HepG2 (cell line): Measurements from ENCODE around the gene PLD2. TPM values are rescaled to one million over a fixed set of nuclear protein-coding genes. Genes with fewer than 3 reads are reported as not detected.

Experiments used
- ATAC-seq: fragments of 200-7000 bp; cut with Tn5 transposase; 3 replicates; pipeline ENCODE4 v1.9.1; 2020; ENCODE audit warnings: mild to moderate bottlenecking, moderate library complexity
- BruUV-seq: library from RNA; stranded (reverse); fragments of 400-500 nt; replicated peaks from 2 replicates; lab custom pipeline; 2021; lab: Mats Ljungman, UMichigan
- CTCF ChIA-PET: fragments of 300-600 bp; formaldehyde crosslinking; extraction: SDS; loops from one replicate; lab custom pipeline; 2021; ENCODE audit warnings: low total read pairs, inconsistent platforms, low intra/inter-chr PET ratio; lab: Yijun Ruan, JAX
- POLR2A ChIA-PET: fragments of 350-600 bp; sonication (Branson Sonifier 250); formaldehyde crosslinking; loops from one replicate; lab custom pipeline; 2020; ENCODE audit warnings: antibody characterized with exemption, inconsistent platforms; lab: Yijun Ruan, JAX
- DNase-seq: peaks from one replicate; pipeline ENCODE4 v3.0.0-alpha.2; 2015; ENCODE audit warnings: low spot score
- FAIRE-seq: peaks from 3 replicates; lab custom pipeline; 2011; peaks lifted over from hg19 to GRCh38; lab: Jason Lieb, UNC
- H2AFZ ChIP-seq: one replicate; pipeline ENCODE4 v1.6.1; 2011; ENCODE audit warnings: low read length, inconsistent platforms
- H3K27ac ChIP-seq: fragments of 300-600 bp; 3 replicates; pipeline ENCODE4 v1.8.0; 2011; ENCODE audit warnings: mixed run types, mild to moderate bottlenecking, mixed read lengths, low read length, inconsistent platforms; ENCODE audit not compliant: insufficient read depth; ENCODE audit errors: extremely low read length
- H3K27me3 ChIP-seq, 2 experiments: fragments of 200-600 bp in 1 of 2; 2 replicates in 1 of 2; 3 replicates in 1 of 2; pipeline versions ENCODE4 v1.6.0 to v1.8.0; 2011; ENCODE audit warnings: low read length in 2 of 2, mild to moderate bottlenecking in 2 of 2, moderate library complexity in 2 of 2, inconsistent platforms in 1 of 2; ENCODE audit not compliant: insufficient read depth in 2 of 2, control insufficient read depth in 1 of 2
- H3K36me3 ChIP-seq, 2 experiments: fragments of 200-600 bp in 1 of 2; replicated peaks in 1 of 2; 2 replicates in 1 of 2; 3 replicates in 1 of 2; pipeline versions ENCODE4 v1.5.1 to v1.8.0; 2011; ENCODE audit warnings: low read length in 2 of 2, inconsistent platforms in 1 of 2; ENCODE audit not compliant: insufficient read depth in 2 of 2, control insufficient read depth in 1 of 2
- H3K4me1 ChIP-seq: 2 replicates; pipeline ENCODE4 v1.5.1; 2012; ENCODE audit warnings: low read length, inconsistent platforms; ENCODE audit not compliant: insufficient read depth
- H3K4me2 ChIP-seq: 2 replicates; pipeline ENCODE4 v1.6.0; 2011; ENCODE audit warnings: low read depth, low read length, inconsistent platforms
- H3K4me3 ChIP-seq, 3 experiments: fragments of 200-600 bp in 1 of 3; sonication (generic), shearing (Covaris generic) in 1 of 3; replicated peaks in 1 of 3; 2 replicates each; pipeline ENCODE4 v1.5.1; 2011 to 2016; ENCODE audit warnings: low read length in 3 of 3, inconsistent platforms in 2 of 3, low read depth in 2 of 3, mild to moderate bottlenecking in 2 of 3, control low read depth in 1 of 3, mixed read lengths in 1 of 3; ENCODE audit not compliant: insufficient read depth in 1 of 3
- H3K79me2 ChIP-seq: one replicate; pipeline ENCODE4 v1.6.1; 2011; ENCODE audit warnings: low read length, inconsistent platforms; ENCODE audit not compliant: insufficient read depth
- H3K9ac ChIP-seq: 2 replicates; pipeline ENCODE4 v1.6.0; 2011; ENCODE audit warnings: mild to moderate bottlenecking, low read depth, low read length, inconsistent platforms; ENCODE audit not compliant: insufficient read depth
- H3K9me3 ChIP-seq: 2 replicates; pipeline ENCODE4 v1.5.1; 2012; ENCODE audit warnings: mild to moderate bottlenecking, low read length
- H4K20me1 ChIP-seq: 2 replicates; pipeline ENCODE4 v1.6.0; 2011; ENCODE audit warnings: inconsistent platforms, mild to moderate bottlenecking, low read length, moderate library complexity; ENCODE audit not compliant: insufficient read depth
- ZC3H13 ChIP-seq: sonication (generic); formaldehyde crosslinking; IDR thresholded peaks from 2 replicates; pipeline ENCODE4 v1.8.1; 2023; ENCODE audit warnings: mild to moderate bottlenecking, missing genetic modification reagents, moderate library complexity
- ZKSCAN1 ChIP-seq: fragments of 150-350 bp; IDR thresholded peaks from 2 replicates; pipeline ENCODE4 v1.6.1; 2014; ENCODE audit warnings: low read length
- ZNF629 ChIP-seq: sonication (generic); formaldehyde crosslinking; conservative IDR thresholded peaks from 2 replicates; pipeline ENCODE4 v1.5.0; 2020; ENCODE audit warnings: missing genetic modification reagents
- ZNF839 ChIP-seq: sonication (generic); formaldehyde crosslinking; IDR thresholded peaks from 2 replicates; pipeline ENCODE4 v1.4.0; 2020; ENCODE audit warnings: missing genetic modification reagents, mild to moderate bottlenecking, borderline replicate concordance
- WGBS: methylation state at CpG from one replicate; pipeline ENCODE4 v1.1.6; 2017; ENCODE audit warnings: low lambda C conversion rate; 5-methylcytosine and 5-hydroxymethylcytosine counted together
- in situ Hi-C: cut with HindIII; loops from 2 replicates; pipeline ENCODE4 v1.10.0; 2017; ENCODE audit warnings: low pct_unique_long_range_greater_than_20kb; ENCODE audit not compliant: extremely low pct_ligation_motif_present
- intact Hi-C: fragments of 100-400 bp; cut with micrococcal nuclease; formaldehyde crosslinking; loops from one replicate; pipeline ENCODE4 v1.10.0; 2022; ENCODE audit not compliant: unreplicated experiment
- polyA plus RNA-seq, 8 experiments: library from polyadenylated mRNA; depleted of rRNA in 3 of 8; stranded (reverse) in 7 of 8; unstranded in 1 of 8; fragments of >200 nt; fragmentation: Illumina TruSeq in 4 of 8; extraction: Trizol in 4 of 8; gene quantifications; 2 replicates each; pipeline versions ENCODE4 v1.2.1 to v1.2.3, GENCODE V29; 2011 to 2016; ENCODE audit warnings: low read depth in 4 of 8, missing spikeins in 1 of 8, mixed read lengths in 1 of 8; ENCODE audit not compliant: insufficient read depth in 1 of 8
- total RNA-seq, 5 experiments: library from RNA; depleted of rRNA; stranded (reverse); fragments of >200 nt; fragmentation: Illumina TruSeq; extraction: Trizol; gene quantifications; 2 replicates each; pipeline ENCODE4 v1.2.3, GENCODE V29; 2016; ENCODE audit warnings: low read depth in 1 of 5
- TF ChIP-seq, protein P1 (sequence below): sonication (generic); formaldehyde crosslinking; IDR thresholded peaks from 2 replicates; pipeline ENCODE4 v1.5.1; 2020; ENCODE audit warnings: mild to moderate bottlenecking, missing genetic modification reagents, moderate library complexity
- TF ChIP-seq, protein P2 (sequence below): sonication (generic); formaldehyde crosslinking; IDR thresholded peaks from 2 replicates; pipeline ENCODE4 v1.4.0; 2020; ENCODE audit warnings: mild to moderate bottlenecking, low read depth, missing genetic modification reagents

The PLD2 gene
- total and polyA plus RNA-seq, 2 of the 13 experiments (the other 11 are each of a cell fraction or from before 2014, with no cell fraction given): 13.4 to 29.7 TPM

DNA sequence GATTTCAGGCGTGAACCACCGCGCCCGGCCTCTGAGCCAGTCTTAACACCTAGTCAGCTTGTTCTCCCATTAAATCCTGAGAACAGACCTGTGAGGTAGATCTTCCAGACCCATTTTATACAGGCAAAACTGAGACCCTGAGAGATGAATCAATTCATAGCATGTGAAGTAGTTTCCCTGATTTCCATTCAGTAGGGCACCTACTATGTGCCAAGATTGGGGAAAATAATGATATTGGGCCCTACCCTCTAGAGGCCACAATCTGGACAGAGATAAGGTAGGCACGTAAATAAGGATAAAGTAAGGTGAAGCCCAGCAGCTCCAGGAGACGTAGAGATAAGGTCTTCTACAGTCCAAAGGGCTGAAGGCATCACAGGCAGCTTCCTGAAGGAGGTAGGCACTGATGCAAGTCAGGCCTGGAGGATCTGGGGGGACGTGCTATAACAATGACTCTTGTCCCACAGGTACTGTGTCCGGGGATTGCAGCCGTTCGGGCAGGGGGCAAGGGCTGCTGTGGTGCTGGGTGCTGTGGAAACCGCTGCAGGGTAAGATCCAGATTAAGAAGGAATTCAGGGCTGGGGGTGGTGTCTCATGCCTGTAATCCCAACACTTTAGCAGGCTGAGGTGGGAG, 26.5 kb upstream of the PLD2 start:
- no peak overlapping the region for H3K4me3 ChIP-seq
- peaks cover 42% of the 10 kb centered on the region for H3K4me1 ChIP-seq
- H3K4me2 ChIP-seq: no peak overlapping the region
- BruUV-seq: no TSS peak
- 92% methylated on average over 11 of the region's 11 CpGs for WGBS
- TF ChIP-seq ZC3H13 (no peak), ZKSCAN1 (peak; percentile 65; the same call in 1 of the 2 replicates), ZNF629 (peak; percentile 46; the same call in 1 of the 2 replicates), ZNF839 (CRISPR knock-in tag) (no peak)
- TF ChIP-seq, protein P1, sequence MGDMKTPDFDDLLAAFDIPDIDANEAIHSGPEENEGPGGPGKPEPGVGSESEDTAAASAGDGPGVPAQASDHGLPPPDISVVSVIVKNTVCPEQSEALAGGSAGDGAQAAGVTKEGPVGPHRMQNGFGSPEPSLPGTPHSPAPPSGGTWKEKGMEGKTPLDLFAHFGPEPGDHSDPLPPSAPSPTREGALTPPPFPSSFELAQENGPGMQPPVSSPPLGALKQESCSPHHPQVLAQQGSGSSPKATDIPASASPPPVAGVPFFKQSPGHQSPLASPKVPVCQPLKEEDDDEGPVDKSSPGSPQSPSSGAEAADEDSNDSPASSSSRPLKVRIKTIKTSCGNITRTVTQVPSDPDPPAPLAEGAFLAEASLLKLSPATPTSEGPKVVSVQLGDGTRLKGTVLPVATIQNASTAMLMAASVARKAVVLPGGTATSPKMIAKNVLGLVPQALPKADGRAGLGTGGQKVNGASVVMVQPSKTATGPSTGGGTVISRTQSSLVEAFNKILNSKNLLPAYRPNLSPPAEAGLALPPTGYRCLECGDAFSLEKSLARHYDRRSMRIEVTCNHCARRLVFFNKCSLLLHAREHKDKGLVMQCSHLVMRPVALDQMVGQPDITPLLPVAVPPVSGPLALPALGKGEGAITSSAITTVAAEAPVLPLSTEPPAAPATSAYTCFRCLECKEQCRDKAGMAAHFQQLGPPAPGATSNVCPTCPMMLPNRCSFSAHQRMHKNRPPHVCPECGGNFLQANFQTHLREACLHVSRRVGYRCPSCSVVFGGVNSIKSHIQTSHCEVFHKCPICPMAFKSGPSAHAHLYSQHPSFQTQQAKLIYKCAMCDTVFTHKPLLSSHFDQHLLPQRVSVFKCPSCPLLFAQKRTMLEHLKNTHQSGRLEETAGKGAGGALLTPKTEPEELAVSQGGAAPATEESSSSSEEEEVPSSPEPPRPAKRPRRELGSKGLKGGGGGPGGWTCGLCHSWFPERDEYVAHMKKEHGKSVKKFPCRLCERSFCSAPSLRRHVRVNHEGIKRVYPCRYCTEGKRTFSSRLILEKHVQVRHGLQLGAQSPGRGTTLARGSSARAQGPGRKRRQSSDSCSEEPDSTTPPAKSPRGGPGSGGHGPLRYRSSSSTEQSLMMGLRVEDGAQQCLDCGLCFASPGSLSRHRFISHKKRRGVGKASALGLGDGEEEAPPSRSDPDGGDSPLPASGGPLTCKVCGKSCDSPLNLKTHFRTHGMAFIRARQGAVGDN (CRISPR knock-in tag): peak; percentile 16; the same call in 1 of the 2 replicates
- TF ChIP-seq, protein P2, sequence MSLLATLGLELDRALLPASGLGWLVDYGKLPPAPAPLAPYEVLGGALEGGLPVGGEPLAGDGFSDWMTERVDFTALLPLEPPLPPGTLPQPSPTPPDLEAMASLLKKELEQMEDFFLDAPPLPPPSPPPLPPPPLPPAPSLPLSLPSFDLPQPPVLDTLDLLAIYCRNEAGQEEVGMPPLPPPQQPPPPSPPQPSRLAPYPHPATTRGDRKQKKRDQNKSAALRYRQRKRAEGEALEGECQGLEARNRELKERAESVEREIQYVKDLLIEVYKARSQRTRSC: no peak
- no peaks in the 10 kb centered on the region for H4K20me1 ChIP-seq
- ATAC-seq (no peak), FAIRE-seq (no peak), DNase-seq (no peak)
- in situ Hi-C loops (loop anchor here (10.0 kb wide), 1 partner anchor 46 kb away; the partner anchor contains the start of genes CXCL16, MED11 and ZMYND15), intact Hi-C loops (no loop called here)
- no peak overlapping the region for H2AFZ ChIP-seq
- H3K79me2 ChIP-seq: no peaks in the 10 kb centered on the region
- no peaks in the 10 kb centered on the region for H3K9me3 ChIP-seq
- POLR2A ChIA-PET: interaction anchor here (1.2 to 13.3 kb wide), 5 partner anchors 8 to 48 kb away, joined by 3 to 317 read pairs (median 17); partner anchors contain the start of genes CXCL16, GLTPD2, MED11 and PSMB6
- peaks cover 5 to 8% of the 10 kb centered on the region in 2 experiments; a peak in 4 of 5 replicates for H3K36me3 ChIP-seq
- H3K27ac ChIP-seq: no peak overlapping the region
- no peak overlapping the region for H3K9ac ChIP-seq
- CTCF ChIA-PET: no interaction called here
- no peaks in the 10 kb centered on the region for H3K27me3 ChIP-seq
